Tibial artery (tissue), 4 donors: ENCODE measurements around the gene APLP1.
"Not testable (repeated sequence)": the region's sequence is repeated elsewhere in the genome, so short reads cannot be mapped to it uniquely, and the experiment has no call there.

Experiments
- DNase-seq, 2 donors: peaks; one replicate each; pipeline ENCODE4 v3.0.0-alpha.2; 2019
- H3K27ac ChIP-seq, 2 donors: fragments of 200-600 bp; sonication (generic) in 1 of 2; 1 replicate in 1 of 2; 2 replicates in 1 of 2; pipeline ENCODE4 v1.5.1; 2018 to 2019; ENCODE audit warnings: mild to moderate bottlenecking in 1 of 2
- H3K27me3 ChIP-seq, 2 donors: fragments of 200-600 bp; sonication (generic) in 1 of 2; one replicate each; pipeline versions ENCODE4 v1.5.1 to v1.6.0; 2016 to 2019
- H3K36me3 ChIP-seq, 3 donors: fragments of 200-600 bp; sonication (generic) in 2 of 3; one replicate each; pipeline ENCODE4 v1.5.1; 2016 to 2019; ENCODE audit warnings: mild to moderate bottlenecking in 2 of 3
- H3K4me1 ChIP-seq, 4 donors: fragments of 200-600 bp; sonication (generic) in 2 of 4; 1 replicate in 3 of 4; 2 replicates in 1 of 4; pipeline ENCODE4 v1.5.1; 2016 to 2019
- H3K4me3 ChIP-seq, 2 donors: fragments of 200-600 bp; sonication (generic) in 1 of 2; 1 replicate in 1 of 2; 2 replicates in 1 of 2; pipeline ENCODE4 v1.5.1; 2018 to 2019; ENCODE audit warnings: mild to moderate bottlenecking in 2 of 2
- H3K9me3 ChIP-seq, 3 donors: fragments of 200-600 bp; sonication (generic) in 1 of 3; one replicate each; pipeline ENCODE4 v1.5.1; 2016 to 2019
- CTCF ChIP-seq, 2 experiments: fragments of 200-600 bp in 1 of 2; fragments of 450-650 bp in 1 of 2; IDR thresholded peaks; one replicate each; pipeline ENCODE4 v1.5.1; 2017 to 2019; ENCODE audit warnings: antibody characterized with exemption in 2 of 2, mild to moderate bottlenecking in 1 of 2, moderate library complexity in 1 of 2
- intact Hi-C: fragments of 100-400 bp; cut with DNase I; formaldehyde crosslinking; loops from one replicate; pipeline ENCODE4 v1.15.0; 2023; ENCODE audit warnings: low total_unique reads

Gene APLP1

GRCh38 chr19:35862528-35862927 is 5.8 kb upstream of the APLP1 start:
- peaks cover 0 to 45% of the 10 kb centered on the region in 2 donors for H3K27me3 ChIP-seq
- intact Hi-C loops: no loop called here
- H3K27ac ChIP-seq: no peak overlapping the region
- no peaks in the 10 kb centered on the region for H3K4me1 ChIP-seq
- H3K9me3 ChIP-seq: peaks cover 0 to 8% (median 0%) of the 10 kb centered on the region in 3 donors
- DNase-seq: no peak
- H3K36me3 ChIP-seq: no peaks in the 10 kb centered on the region
- TF ChIP-seq CTCF (IDR thresholded peaks at IDR 0.05): no peak
- no peak overlapping the region for H3K4me3 ChIP-seq

DNA sequence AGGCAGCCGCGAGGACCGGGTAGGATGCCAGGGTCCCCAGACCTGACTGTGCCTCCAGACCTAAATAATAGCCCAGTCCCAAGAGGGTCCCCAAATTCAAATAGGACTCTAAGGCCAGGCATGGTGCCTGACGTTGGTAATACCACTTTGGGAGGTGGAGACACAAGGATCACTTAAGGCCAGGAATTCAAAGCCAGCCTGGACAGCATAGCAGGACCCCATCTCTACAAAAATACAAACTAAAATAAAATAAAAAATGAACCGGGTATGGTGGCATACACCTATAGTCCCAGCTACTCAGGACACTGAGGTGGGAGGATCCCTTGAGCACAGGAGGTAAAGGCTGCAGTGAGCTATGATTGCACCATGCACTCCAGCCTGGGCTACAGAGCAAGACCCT is 5.4 kb upstream of the APLP1 start:
- no peak overlapping the region for H3K4me3 ChIP-seq
- peaks cover 0 to 43% of the 10 kb centered on the region in 2 donors for H3K27me3 ChIP-seq
- no peaks in the 10 kb centered on the region for H3K36me3 ChIP-seq
- H3K9me3 ChIP-seq: peaks cover 0 to 8% (median 0%) of the 10 kb centered on the region in 3 donors
- no peak overlapping the region for H3K27ac ChIP-seq
- DNase-seq: no peak
- H3K4me1 ChIP-seq: peaks cover 0 to 1% (median under 1%) of the 10 kb centered on the region in 4 donors
- intact Hi-C loops: no loop called here
- no peak for TF ChIP-seq CTCF (IDR thresholded peaks at IDR 0.05)

DNA sequence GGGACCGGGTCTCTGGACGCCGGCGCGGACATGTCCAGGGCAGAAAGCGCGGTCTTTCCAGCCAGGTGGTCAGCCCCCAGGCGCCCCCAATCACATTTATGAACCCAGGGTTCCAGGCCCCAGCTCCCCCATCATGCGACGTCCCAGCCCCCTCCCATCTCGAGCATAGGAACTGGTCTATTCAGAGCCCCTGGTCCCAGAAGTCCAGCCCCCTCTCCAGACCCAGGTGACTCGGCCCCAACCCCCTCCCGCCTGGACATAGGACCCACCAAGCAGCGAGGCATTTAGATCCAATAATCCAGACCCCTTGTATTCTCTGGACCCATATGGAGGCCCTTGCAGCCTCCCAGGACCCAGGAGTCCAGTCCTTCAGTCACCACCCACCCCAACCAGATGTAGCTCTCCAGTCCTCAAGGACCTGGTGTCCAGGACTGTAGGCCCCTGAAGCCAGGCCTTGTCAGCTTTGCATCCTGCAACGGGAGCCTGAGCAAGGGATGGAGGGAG is 501 bp downstream of the APLP1 start:
- TF ChIP-seq CTCF (IDR thresholded peaks at IDR 0.05): no peak
- intact Hi-C loops: no loop called here
- H3K4me1 ChIP-seq: peaks cover 9 to 26% (median 20%) of the 10 kb centered on the region in 4 donors
- H3K36me3 ChIP-seq: no peaks in the 10 kb centered on the region
- peak overlapping the region; percentile 52 to 66 for H3K4me3 ChIP-seq
- no peaks in the 10 kb centered on the region for H3K9me3 ChIP-seq
- H3K27me3 ChIP-seq: peaks cover 0 to 7% of the 10 kb centered on the region in 2 donors
- DNase-seq: no peak
- peak overlapping the region in 1 of 2 donors; percentile 33 for H3K27ac ChIP-seq

- no peak for TF ChIP-seq CTCF (IDR thresholded peaks at IDR 0.05)
- intact Hi-C loops: no loop called here
- Histone ChIP-seq H3K36me3 (no peaks in the 10 kb centered on the region), H3K9me3 (no peaks in the 10 kb centered on the region), H3K27me3 (peaks cover 0 to 7% of the 10 kb centered on the region in 2 donors), H3K4me3 (peak overlapping the region; percentile 52 to 66), H3K4me1 (peaks cover 9 to 26% (median 20%) of the 10 kb centered on the region in 4 donors), H3K27ac (no peak overlapping the region)
- DNase-seq: peak in 1 of 2 donors; percentile 38
Observed at GRCh38 chr19:35869327-35870123, 1.2 kb downstream of the APLP1 start.

- not testable (repeated sequence) for H3K36me3 ChIP-seq, H3K27ac ChIP-seq
Observed at GRCh38 chr19:35870124-35870736, 1.9 kb downstream of the APLP1 start.

GRCh38 chr19:35870798-35871197 is 2.4 kb downstream of the APLP1 start:
- intact Hi-C loops: no loop called here
- H3K27ac ChIP-seq: no peak overlapping the region
- H3K27me3 ChIP-seq: peaks cover 0 to 7% of the 10 kb centered on the region in 2 donors
- no peak overlapping the region for H3K4me3 ChIP-seq
- H3K36me3 ChIP-seq: no peaks in the 10 kb centered on the region
- no peaks in the 10 kb centered on the region for H3K9me3 ChIP-seq
- TF ChIP-seq CTCF (IDR thresholded peaks at IDR 0.05): no peak
- H3K4me1 ChIP-seq: peaks cover 9 to 26% (median 20%) of the 10 kb centered on the region in 4 donors
- DNase-seq: no peak

More at GRCh38 chr19:35870124-35870736, 1.9 kb downstream of the APLP1 start:
- DNase-seq, H3K9me3 ChIP-seq, intact Hi-C loops, H3K27me3 ChIP-seq: not testable (repeated sequence)
- Histone ChIP-seq H3K4me3 (peak overlapping the region in 1 of 2 donors; percentile 66), H3K4me1 (peaks cover 9 to 26% (median 20%) of the 10 kb centered on the region in 4 donors)
